Fibroblast of lung (primary cell): ENCODE data around the gene KHNYN.

ENCODE experiments used
- CTCF ChIP-seq, 2 donors: IDR thresholded peaks in 1 of 2; conservative IDR thresholded peaks in 1 of 2; 1 replicate in 1 of 2; 2 replicates in 1 of 2; pipeline ENCODE4 v1.5.1; 2011 to 2012; ENCODE audit warnings: low read length in 2 of 2, control low read depth in 1 of 2, inconsistent platforms in 1 of 2, low read depth in 1 of 2, mild to moderate bottlenecking in 1 of 2
- EZH2 ChIP-seq: IDR thresholded peaks from 2 replicates; pipeline ENCODE4 v1.5.1; 2012; ENCODE audit warnings: low read length, control low read depth, mild to moderate bottlenecking; ENCODE audit errors: missing control alignments

GRCh38 chr14:24426912-24427536, 2.7 kb upstream of the KHNYN start:
- no peak for TF ChIP-seq CTCF (conservative IDR thresholded peaks at IDR 0.05 in 1 of 2, IDR thresholded peaks at IDR 0.05 in 1 of 2; ENCODE audit: low read depth in 1 of 2, low read length in 2 of 2)
- TF ChIP-seq EZH2 = no peak
